ENCODE results near the gene C6orf118. TPM values are rescaled to one million over a fixed set of nuclear protein-coding genes. Genes with fewer than 3 reads are reported as not detected.

The C6orf118 gene
- total RNA-seq, 1 donor from 2014 or later = 2.2 TPM

GRCh38 chr6:165325609-165326008 lies 16.2 kb upstream of the C6orf118 start:
- no peak overlapping the region for H3K4me3 ChIP-seq
- no peak overlapping the region for H3K27ac ChIP-seq
- Mint-ChIP-seq H3K27ac (no peak overlapping the region), H3K9me3 (peaks cover 22% of the 10 kb centered on the region), H3K27me3 (ENCODE audit: insufficient read depth, low read depth) (peaks cover 5% of the 10 kb centered on the region), H3K4me3 (no peak overlapping the region), H3K36me3 (peaks cover 9% of the 10 kb centered on the region), H3K4me1 (peaks cover 3% of the 10 kb centered on the region)
- H2AFZ ChIP-seq (replicated peaks) = no peak overlapping the region
- no peaks in the 10 kb centered on the region for H3K36me3 ChIP-seq
- H4K20me1 ChIP-seq (ENCODE audit: low read depth) = no peaks in the 10 kb centered on the region
- H3K4me2 ChIP-seq = no peak overlapping the region
- H3K9me3 ChIP-seq (ENCODE audit: low read depth) = peaks cover 9% of the 10 kb centered on the region
- H3F3A ChIP-seq (ENCODE audit: low read depth) = no peaks in the 10 kb centered on the region
- H3K79me2 ChIP-seq (ENCODE audit: low read depth) = no peaks in the 10 kb centered on the region
- no peak for DNase-seq (ENCODE audit: low spot score)
- no peak overlapping the region for H3K9ac ChIP-seq
- no peaks in the 10 kb centered on the region for H3K4me1 ChIP-seq
- H3K27me3 ChIP-seq = no peaks in the 10 kb centered on the region
- TF ChIP-seq CTCF (IDR thresholded peaks at IDR 0.05) (no peak), EZH2 (IDR thresholded peaks at IDR 0.05) (no peak), EZH2phosphoT487 (IDR thresholded peaks at IDR 0.05) (no peak)

GRCh38 chr6:165321555-165322145 lies 12.2 kb upstream of the C6orf118 start:
- Histone ChIP-seq H3K27me3 (no peaks in the 10 kb centered on the region), H3K4me2 (no peak overlapping the region), H3K4me3 (no peak overlapping the region), H2AFZ (replicated peaks) (no peak overlapping the region), H3K9me3 (ENCODE audit: low read depth) (peaks cover 14% of the 10 kb centered on the region), H3K27ac (no peak overlapping the region), H4K20me1 (ENCODE audit: low read depth) (no peaks in the 10 kb centered on the region), H3F3A (ENCODE audit: low read depth) (no peaks in the 10 kb centered on the region), H3K79me2 (ENCODE audit: low read depth) (no peaks in the 10 kb centered on the region), H3K4me1 (no peaks in the 10 kb centered on the region), H3K36me3 (no peaks in the 10 kb centered on the region), H3K9ac (no peak overlapping the region)
- no peak for DNase-seq (ENCODE audit: low spot score)
- Mint-ChIP-seq H3K27me3 (ENCODE audit: insufficient read depth, low read depth) (peaks cover 10% of the 10 kb centered on the region), H3K9me3 (peaks cover 37% of the 10 kb centered on the region), H3K4me1 (peaks cover 6% of the 10 kb centered on the region), H3K36me3 (peaks cover 9% of the 10 kb centered on the region), H3K4me3 (no peak overlapping the region), H3K27ac (no peak overlapping the region)
- no peak for TF ChIP-seq EZH2 (IDR thresholded peaks at IDR 0.05)
- TF ChIP-seq EZH2phosphoT487 (IDR thresholded peaks at IDR 0.05) = no peak
- TF ChIP-seq CTCF (IDR thresholded peaks at IDR 0.05) = no peak

GRCh38 chr6:165321150-165321549 lies 11.7 kb upstream of the C6orf118 start:
- no peak overlapping the region for H3K27ac ChIP-seq
- no peak overlapping the region for H3K27ac Mint-ChIP-seq

More at GRCh38 chr6:165321150-165321549, 11.7 kb upstream of the C6orf118 start:
- Mint-ChIP-seq H3K36me3 (peaks cover 9% of the 10 kb centered on the region), H3K4me1 (peaks cover 6% of the 10 kb centered on the region), H3K9me3 (peaks cover 37% of the 10 kb centered on the region), H3K4me3 (no peak overlapping the region), H3K27me3 (ENCODE audit: insufficient read depth, low read depth) (peaks cover 10% of the 10 kb centered on the region)
- no peak overlapping the region for H3K4me2 ChIP-seq
- no peaks in the 10 kb centered on the region for H3F3A ChIP-seq (ENCODE audit: low read depth)
- H3K36me3 ChIP-seq = no peaks in the 10 kb centered on the region
- TF ChIP-seq EZH2 (IDR thresholded peaks at IDR 0.05) (no peak), CTCF (IDR thresholded peaks at IDR 0.05) (no peak), EZH2phosphoT487 (IDR thresholded peaks at IDR 0.05) (no peak)
- no peaks in the 10 kb centered on the region for H3K79me2 ChIP-seq (ENCODE audit: low read depth)
- no peak for DNase-seq (ENCODE audit: low spot score)
- no peaks in the 10 kb centered on the region for H3K4me1 ChIP-seq
- peaks cover 14% of the 10 kb centered on the region for H3K9me3 ChIP-seq (ENCODE audit: low read depth)
- no peaks in the 10 kb centered on the region for H4K20me1 ChIP-seq (ENCODE audit: low read depth)
- H3K9ac ChIP-seq = no peak overlapping the region
- no peak overlapping the region for H3K4me3 ChIP-seq
- H2AFZ ChIP-seq (replicated peaks) = no peak overlapping the region
- no peaks in the 10 kb centered on the region for H3K27me3 ChIP-seq
